Colonic mucosa (tissue), 4 donors: ENCODE results near the gene ENTPD6. TPM values are rescaled to one million over a fixed set of nuclear protein-coding genes. Genes with fewer than 3 reads are reported as not detected.
A peak's percentile ranks its signal among the peaks of the same experiment; 100 is the strongest.
"Not testable (repeated sequence)": the region's sequence is repeated elsewhere in the genome, so short reads cannot be mapped to it uniquely, and the experiment has no call there.

Experiments
- DNase-seq: peaks from one replicate; pipeline ENCODE4 v3.0.0-alpha.2; 2020
- H3K27ac ChIP-seq: fragments of 200-600 bp; one replicate; pipeline ENCODE4 v1.8.0; 2021
- H3K27me3 ChIP-seq: fragments of 200-600 bp; one replicate; pipeline ENCODE4 v1.8.0; 2021
- H3K36me3 ChIP-seq: fragments of 200-600 bp; one replicate; pipeline ENCODE4 v1.8.0; 2021
- H3K4me1 ChIP-seq: fragments of 200-600 bp; one replicate; pipeline ENCODE4 v1.8.0; 2021; ENCODE audit warnings: mild to moderate bottlenecking
- H3K4me3 ChIP-seq: fragments of 200-600 bp; one replicate; pipeline ENCODE4 v1.8.0; 2021
- H3K9ac ChIP-seq, 2 donors: one replicate each; pipeline ENCODE4 v1.7.0; 2013; ENCODE audit warnings: control low read depth in 2 of 2, low read depth in 2 of 2, low read length in 2 of 2
- H3K9me3 ChIP-seq: fragments of 200-600 bp; one replicate; pipeline ENCODE4 v1.8.0; 2021
- intact Hi-C: fragments of 100-400 bp; cut with DNase I; formaldehyde crosslinking; loops from one replicate; pipeline ENCODE4 v1.14.1; 2022
- total RNA-seq, 2 donors: library from RNA; stranded (reverse); fragmentation: NEBNext Ultra II Directional in 1 of 2; extraction: Animal tissue kit (Norgen Biotek cat#: 25700) in 1 of 2; gene quantifications; one replicate each; pipeline ENCODE4 v1.2.1, GENCODE V29; 2021
- TF ChIP-seq, protein P1 (sequence below): fragments of 200-600 bp; IDR thresholded peaks from one replicate; pipeline ENCODE4 v1.8.0; 2022; ENCODE audit warnings: antibody characterized with exemption, mild to moderate bottlenecking
- donor health status: healthy.
- donor health status: DM: no; HTN: no; CAD: no.
- donor health status: DM: no; HTN: no; CAD: no.

Gene ENTPD6
- total RNA-seq, 2 donors from 2014 or later, result 120 to 201 TPM

DNA sequence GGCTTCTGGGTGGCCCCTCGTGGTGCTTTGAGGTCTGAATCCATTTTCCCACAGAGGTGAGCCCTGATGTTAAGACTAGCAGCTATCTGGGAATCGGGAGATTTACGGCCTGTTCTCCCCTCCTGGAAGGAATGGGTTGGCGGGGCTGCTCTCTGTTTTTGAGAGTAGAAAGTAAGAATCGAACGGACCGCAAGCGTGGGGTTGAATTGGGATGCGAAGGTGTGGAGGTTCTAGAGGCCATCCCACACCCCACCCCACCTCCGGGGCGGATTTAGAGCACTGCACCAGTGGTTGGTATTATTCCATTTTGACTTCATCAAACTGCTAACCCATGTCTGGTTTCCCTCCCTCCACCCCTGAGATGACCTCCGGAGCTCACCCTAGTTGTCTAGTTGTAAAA, 63.8 kb downstream of the ENTPD6 start:
- Histone ChIP-seq H3K27ac (no peak overlapping the region), H3K4me1 (peaks cover 5% of the 10 kb centered on the region), H3K4me3 (no peak overlapping the region), H3K36me3 (no peaks in the 10 kb centered on the region), H3K9ac (peak overlapping the region in 1 of 2 donors; percentile 47), H3K27me3 (no peaks in the 10 kb centered on the region), H3K9me3 (no peaks in the 10 kb centered on the region)
- TF ChIP-seq, protein P1, sequence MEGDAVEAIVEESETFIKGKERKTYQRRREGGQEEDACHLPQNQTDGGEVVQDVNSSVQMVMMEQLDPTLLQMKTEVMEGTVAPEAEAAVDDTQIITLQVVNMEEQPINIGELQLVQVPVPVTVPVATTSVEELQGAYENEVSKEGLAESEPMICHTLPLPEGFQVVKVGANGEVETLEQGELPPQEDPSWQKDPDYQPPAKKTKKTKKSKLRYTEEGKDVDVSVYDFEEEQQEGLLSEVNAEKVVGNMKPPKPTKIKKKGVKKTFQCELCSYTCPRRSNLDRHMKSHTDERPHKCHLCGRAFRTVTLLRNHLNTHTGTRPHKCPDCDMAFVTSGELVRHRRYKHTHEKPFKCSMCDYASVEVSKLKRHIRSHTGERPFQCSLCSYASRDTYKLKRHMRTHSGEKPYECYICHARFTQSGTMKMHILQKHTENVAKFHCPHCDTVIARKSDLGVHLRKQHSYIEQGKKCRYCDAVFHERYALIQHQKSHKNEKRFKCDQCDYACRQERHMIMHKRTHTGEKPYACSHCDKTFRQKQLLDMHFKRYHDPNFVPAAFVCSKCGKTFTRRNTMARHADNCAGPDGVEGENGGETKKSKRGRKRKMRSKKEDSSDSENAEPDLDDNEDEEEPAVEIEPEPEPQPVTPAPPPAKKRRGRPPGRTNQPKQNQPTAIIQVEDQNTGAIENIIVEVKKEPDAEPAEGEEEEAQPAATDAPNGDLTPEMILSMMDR, result no peak
- intact Hi-C loops, result no loop called here
- peak; percentile 16 for DNase-seq

DNA sequence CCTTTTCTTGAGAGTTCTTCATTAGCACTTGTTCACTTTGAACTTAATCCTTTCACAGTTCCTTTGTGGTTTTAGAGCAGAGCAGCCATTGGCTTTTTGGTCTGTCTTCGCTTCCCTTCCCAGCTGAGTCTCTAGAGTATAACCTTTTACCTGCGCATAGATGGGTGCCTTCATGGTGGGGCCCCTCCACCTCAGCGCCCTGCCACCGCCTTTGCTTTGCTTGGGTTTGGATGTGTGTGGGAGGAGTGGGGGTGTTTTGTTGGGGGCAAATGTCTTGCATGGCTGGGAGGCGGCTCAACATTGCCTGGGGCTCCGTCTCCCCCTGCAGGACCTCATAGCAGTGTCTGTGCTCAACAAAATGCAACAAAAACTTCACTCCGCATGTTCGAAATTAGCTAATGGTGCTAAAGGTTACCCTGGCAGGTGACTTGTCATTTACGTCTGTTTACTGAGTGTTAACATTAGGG, 64.3 kb downstream of the ENTPD6 start:
- H3K9me3 ChIP-seq, result no peaks in the 10 kb centered on the region
- no peak overlapping the region for H3K4me3 ChIP-seq
- H3K9ac ChIP-seq, result peak overlapping the region in 1 of 2 donors; percentile 47
- DNase-seq, result peak; percentile 26
- H3K27ac ChIP-seq, result no peak overlapping the region
- peaks cover under 1% of the 10 kb centered on the region for H3K4me1 ChIP-seq
- H3K36me3 ChIP-seq, result no peaks in the 10 kb centered on the region
- intact Hi-C loops, result no loop called here
- no peaks in the 10 kb centered on the region for H3K27me3 ChIP-seq
- TF ChIP-seq, protein P1, result no peak

DNA sequence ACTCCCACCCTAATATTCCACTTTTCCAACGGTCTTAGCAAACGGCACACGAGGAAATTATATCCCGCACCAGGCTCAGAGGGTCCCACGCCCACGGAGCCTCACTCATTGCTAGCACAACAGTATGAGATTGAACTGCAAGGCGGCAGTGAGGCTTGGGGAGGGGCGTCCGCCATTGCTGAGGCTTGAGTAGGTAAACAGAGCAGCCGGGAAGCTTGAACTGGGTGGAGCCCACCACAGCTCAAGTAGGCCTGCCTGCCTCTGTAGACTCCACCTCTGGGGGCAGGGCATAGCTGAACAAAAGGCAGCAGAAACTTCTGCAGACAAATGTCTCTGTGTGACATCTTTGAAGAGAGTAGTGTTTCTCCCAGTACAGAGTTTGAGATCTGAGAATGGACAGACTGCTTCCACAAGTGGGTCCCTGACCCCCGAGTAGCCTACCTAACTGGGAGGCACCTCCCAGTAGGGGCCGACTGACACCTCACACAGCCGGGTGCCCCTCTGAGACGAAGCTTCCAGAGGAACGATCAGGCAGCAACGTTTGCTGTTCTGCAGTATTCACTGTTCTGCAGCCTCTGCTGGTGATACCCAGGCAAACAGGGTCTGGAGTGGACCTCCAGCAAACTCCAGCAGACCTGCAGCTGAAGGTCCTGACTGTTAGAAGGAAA, 65.4 kb downstream of the ENTPD6 start:
- H3K4me3 ChIP-seq, H3K27ac ChIP-seq, H3K9ac ChIP-seq, H3K27me3 ChIP-seq, H3K4me1 ChIP-seq, H3K9me3 ChIP-seq, intact Hi-C loops, H3K36me3 ChIP-seq: not testable (repeated sequence)
- peak; percentile 17 for DNase-seq

DNA sequence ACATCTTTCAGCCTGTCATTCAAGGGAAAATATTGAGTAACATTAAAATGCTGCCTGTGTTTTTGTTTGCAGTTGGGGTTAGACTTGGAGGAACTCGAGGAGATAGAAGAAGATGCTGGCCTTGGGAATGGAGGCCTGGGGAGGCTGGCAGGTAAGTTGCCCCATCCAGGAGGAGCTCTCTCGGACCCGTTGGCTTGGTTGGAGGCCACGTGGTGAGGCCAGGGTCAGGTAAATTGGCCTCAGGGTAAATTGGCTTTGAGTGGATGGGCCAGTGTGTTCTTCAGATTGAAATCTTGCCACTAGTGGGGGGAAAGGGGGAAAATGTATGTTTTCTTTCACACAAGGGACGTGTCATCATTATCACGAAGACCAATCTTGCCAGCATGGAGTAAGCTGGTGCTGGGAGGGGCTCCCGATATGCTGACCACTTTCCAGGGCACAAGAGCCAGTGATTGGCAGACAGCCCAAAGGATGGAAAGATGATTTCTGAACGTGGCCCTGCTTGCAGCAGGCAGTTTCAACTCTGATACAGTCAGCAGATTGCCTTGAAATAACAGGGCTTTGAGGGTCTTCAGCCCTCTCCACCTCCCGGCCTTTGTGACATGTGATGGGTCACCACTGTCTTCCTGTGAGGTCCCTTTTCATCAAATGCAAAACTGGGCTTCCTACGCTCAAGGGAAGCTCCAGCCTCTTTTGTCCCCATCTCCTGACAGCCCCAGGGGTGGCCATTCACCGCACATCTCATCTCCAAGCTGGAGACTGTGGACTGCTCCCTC, 73.7 kb downstream of the ENTPD6 start:
- intact Hi-C loops, result no loop called here
- peaks cover 6% of the 10 kb centered on the region for H3K36me3 ChIP-seq
- no peaks in the 10 kb centered on the region for H3K4me1 ChIP-seq
- TF ChIP-seq, protein P1, result no peak
- no peak overlapping the region for H3K4me3 ChIP-seq
- peak; percentile 11 for DNase-seq
- H3K9me3 ChIP-seq, result no peaks in the 10 kb centered on the region
- no peak overlapping the region for H3K9ac ChIP-seq
- H3K27ac ChIP-seq, result no peak overlapping the region
- no peaks in the 10 kb centered on the region for H3K27me3 ChIP-seq

DNA sequence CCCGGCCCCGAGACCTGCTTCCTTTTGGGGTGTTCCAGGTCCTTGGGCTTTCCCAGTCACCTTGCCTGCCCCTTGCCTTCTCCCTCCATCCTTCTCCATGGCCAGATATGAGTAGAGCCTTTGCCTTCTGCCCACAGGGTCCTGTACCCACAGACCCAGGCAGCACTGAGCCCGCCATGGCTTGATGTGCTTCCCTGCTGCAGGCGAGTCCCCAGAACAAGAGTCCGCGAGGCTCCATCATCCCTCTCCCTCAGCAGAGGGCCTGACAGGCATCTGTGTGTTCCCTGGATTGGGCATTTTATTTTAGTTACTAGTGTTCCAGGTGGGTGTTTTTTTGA, 74.3 kb downstream of the ENTPD6 start:
- H3K27me3 ChIP-seq, result no peaks in the 10 kb centered on the region
- peaks cover 12% of the 10 kb centered on the region for H3K36me3 ChIP-seq
- H3K4me1 ChIP-seq, result no peaks in the 10 kb centered on the region
- intact Hi-C loops, result loop anchor here (10.0 kb wide), 1 partner anchor 275 kb away; the partner anchor contains the start of gene APMAP
- H3K9me3 ChIP-seq, result no peaks in the 10 kb centered on the region
- no peak overlapping the region for H3K27ac ChIP-seq
- no peak overlapping the region for H3K9ac ChIP-seq
- TF ChIP-seq, protein P1, result no peak
- no peak overlapping the region for H3K4me3 ChIP-seq
- no peak for DNase-seq

DNA sequence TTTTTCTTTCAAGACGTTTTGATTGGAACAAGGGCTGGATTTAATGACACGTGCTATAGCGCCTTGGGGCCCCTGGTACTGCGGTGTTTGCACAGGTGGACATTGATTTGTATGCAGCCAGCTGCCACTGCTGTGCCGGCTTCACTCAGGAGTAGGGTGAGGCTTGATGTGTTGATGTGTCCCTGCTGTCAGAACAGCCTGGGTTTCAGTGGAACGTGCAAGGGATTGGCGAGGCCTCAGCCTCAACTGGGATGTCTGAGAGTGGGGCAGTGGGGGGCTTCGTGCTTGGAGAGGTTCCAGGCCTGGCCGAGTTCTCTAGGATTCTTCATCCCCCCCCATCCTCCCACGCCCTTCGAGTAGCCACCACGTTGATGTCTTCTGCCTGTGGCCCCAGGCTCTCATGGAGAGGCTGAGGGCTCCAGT, 75.3 kb downstream of the ENTPD6 start:
- Histone ChIP-seq H3K36me3 (peaks cover 20% of the 10 kb centered on the region), H3K4me1 (no peaks in the 10 kb centered on the region), H3K9ac (no peak overlapping the region), H3K4me3 (no peak overlapping the region), H3K27me3 (no peaks in the 10 kb centered on the region), H3K27ac (no peak overlapping the region), H3K9me3 (no peaks in the 10 kb centered on the region)
- peak; percentile 15 for DNase-seq
- TF ChIP-seq, protein P1, result no peak
- intact Hi-C loops, result loop anchor here (10.0 kb wide), 1 partner anchor 276 kb away; the partner anchor contains the start of gene APMAP
